ENCODE data around the gene AKIP1.
"Not testable (repeated sequence)": the region's sequence is repeated elsewhere in the genome, so short reads cannot be mapped to it uniquely, and the experiment has no call there.

AKIP1 gene, protein sequence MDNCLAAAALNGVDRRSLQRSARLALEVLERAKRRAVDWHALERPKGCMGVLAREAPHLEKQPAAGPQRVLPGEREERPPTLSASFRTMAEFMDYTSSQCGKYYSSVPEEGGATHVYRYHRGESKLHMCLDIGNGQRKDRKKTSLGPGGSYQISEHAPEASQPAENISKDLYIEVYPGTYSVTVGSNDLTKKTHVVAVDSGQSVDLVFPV

DNA sequence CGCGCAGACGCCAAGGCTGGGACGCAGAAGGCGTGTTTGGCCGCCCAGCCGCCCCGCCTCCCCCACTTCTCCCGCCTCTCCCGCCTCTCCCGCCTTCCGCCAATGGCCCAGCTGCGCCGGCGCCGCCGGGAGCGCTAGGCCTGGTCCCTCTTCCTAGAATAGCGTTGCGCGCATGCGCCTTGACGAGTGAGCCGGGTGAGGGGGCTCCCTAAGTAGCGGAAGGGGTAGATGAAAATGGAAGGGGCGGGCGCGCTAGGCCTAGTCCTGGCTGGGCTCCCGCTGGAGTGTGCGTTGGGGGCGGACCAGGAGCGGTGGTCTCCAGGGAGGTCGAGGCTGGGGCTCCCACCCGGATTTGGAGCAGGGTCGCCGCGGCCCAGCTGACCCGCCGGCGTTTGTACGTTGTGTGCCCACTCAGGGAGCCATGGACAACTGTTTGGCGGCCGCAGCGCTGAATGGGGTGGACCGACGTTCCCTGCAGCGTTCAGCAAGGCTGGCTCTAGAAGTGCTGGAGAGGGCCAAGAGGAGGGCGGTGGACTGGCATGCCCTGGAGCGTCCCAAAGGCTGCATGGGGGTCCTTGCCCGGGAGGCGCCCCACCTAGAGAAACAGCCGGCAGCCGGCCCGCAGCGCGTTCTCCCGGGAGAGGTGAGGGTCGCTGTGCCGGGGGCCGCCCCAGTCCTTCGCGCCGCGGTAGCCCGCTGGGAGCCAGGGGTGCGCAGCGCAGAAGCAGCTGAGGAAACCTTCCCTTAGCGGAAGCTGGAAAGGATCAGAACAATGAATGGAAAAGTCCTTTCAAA, at the start of gene AKIP1:
Gene AKIP1 (plus strand): TSS at position 161 of the 795 bp plus-strand sequence. CDS start 261 bp downstream, at position 422.
- peak; percentile 96 for DNase-seq

DNA sequence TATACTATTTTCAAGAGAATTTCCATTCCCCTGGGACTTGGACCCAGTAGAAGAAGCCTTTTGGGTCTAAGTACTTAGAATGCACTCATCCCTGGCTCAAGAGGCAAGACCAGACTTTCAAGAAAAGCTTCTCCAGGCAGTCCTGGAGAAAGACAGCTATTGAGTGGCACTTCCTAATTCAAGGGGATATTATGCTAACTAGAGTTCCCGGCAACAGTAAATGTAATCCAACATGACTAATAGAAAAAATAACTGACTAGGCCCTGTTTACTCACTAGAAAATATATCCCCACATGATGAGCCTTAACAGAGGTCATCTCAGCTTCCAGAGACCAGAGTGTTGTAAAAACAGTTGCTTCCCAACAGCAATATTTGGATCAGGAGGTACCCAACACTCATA, 47.2 kb upstream of the AKIP1 start:
- DNase-seq, result no peak

DNA sequence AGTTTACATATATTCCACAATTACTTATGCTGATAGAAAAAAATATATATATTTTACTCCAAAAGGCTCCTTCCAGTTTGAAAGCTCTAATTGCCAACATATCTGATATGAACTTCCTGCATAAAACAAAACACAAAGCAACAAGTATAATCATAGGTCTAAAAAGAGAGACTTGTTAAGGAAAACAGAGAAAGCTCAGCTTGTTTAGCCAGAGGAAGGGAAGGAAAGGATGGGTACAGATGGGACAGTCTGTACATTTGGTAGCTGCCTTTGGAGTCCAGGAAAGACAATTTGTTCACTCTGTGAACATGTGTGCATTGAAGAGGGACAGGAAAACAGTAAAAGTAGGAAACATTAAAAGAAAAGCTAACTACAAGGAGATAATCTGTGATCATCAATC, 45.7 kb upstream of the AKIP1 start:
- DNase-seq, result no peak

DNA sequence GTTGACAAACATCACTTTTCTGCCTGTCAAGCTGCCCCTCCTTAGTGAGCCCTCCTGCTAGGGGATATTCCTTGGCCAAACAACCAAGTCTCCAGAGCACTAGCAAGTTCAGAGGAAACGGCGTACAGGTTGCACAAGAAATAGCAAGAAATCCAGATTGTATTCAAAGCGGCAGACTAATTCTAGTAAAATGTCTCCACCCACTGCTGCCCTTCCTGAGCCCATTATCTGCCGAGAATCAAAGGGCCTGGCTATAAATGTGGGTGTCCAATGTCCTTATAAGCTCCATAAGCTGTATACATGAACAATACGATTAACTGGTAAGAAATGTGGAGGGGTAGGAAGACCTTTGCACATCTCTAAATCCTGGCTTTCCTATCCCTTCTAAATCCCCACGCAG, 44.0 kb upstream of the AKIP1 start:
- no peak for DNase-seq

DNA sequence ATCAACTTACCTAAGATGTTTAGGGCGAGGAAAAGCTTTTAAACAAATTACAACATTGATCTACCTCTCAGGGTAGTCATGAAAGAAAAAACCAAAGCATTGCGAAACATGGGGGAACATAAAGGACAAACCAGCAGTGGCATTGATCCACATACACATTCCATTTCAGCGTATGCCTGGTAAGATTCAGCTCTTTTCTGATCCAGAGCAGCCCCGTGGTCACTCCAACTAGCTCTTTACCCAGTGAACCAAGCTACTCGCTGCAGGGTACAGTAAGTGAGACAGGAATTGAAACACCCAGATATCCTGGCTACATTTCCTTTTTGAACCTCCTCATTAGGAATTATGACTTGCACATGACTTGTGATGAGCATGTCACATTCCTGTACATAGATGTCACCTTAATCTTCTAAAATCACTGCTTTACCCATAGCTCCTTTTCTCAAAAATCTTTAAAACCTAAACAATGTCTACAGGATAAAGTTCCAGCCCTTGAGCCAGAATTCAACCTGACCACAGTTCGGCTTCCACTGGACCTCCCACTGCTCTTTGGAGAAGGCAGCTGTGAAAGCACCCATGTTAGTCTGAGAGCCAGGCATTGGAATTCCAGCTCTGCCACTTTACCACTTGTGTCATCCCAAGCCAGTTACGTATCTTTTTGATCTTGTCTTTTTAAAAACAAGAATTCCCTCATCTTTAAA, 42.9 kb upstream of the AKIP1 start:
- DNase-seq, result no peak

DNA sequence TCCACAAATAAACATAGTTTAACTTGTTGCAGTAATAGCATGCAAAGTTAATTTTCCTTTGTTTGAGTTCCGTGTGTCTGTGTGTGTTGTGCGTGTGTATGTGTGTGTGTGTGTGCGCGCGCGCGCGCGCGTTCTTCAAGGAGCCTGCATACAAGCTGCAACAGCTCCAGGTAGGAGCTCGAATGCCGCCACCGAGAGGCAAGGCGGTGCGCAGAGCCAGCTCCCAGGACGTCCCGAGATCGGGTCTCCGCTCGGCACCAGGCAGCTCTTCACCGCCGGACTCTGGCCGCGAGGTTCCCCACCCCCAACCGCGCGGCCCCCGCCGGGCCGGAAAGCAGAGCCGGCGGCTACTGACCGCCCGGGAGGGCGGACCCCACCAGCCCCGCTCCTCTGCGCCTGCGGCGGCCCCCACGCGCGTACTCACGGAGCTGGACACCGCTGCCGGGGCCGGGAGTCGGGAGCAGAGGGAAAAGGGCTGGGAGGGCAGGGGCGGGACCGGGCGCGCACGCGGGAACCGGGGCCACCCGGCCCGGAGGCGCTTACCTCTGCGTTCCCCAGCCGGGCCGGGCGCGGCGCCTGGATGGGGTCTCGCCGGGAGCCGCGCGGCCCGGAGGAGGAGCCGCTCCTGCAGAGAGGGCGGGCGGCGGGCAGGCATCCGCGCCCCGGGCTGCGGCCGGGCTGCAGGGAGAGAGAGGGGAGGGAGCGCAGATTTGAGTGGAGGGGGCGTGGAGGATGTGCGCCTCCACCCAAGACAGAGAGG, 40.4 kb upstream of the AKIP1 start:
- DNase-seq, result peak; percentile 52

DNA sequence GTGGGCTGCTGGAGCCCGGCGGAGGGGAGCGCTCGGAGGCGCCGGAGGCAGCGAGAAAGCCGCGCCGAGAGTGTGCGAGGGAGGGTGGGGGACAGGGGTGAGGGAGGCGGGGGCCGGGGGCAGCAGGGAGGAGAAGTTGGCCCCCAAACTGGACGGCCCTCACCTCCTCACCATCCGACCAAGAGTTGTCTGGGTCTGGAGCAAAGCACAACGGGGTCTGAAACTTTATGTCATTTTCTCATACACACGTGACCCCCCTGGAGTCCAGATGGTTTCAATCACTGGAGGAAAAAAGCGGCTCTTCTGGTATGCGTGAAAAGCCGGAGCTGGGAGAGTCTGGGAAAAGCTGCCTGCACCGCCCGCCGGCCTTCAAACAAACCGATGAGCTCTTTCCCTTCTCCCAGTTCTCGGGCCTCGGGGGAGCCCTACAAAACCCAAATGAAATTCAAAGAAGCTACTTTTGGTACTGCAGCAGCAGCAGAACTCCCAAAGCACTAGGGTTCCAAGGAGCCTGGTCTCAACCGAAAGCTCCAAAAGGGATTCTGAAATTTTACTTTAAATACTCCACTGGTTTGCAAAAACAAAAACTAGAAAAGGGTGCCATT, 39.7 kb upstream of the AKIP1 start:
- DNase-seq, result peak; percentile 70

DNA sequence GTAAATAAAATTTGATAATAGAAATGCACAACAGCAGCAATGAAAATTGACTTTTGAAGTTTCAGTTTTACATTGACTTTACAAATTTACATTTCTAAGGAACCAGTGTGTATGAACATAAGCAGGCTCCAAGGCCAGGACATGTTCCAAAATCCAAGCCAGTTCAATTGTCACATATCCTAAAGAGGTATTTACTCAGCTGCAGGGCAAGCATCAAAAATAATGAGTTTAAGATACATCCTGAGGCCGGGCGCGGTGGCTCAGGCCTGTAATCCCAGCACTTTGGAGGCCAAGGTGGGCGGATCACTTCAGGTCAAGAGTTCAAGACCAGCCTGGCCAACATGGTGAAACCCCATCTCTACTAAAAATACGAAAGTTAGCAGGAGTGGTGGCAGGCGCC, 39.0 kb upstream of the AKIP1 start:
- DNase-seq, result no peak

DNA sequence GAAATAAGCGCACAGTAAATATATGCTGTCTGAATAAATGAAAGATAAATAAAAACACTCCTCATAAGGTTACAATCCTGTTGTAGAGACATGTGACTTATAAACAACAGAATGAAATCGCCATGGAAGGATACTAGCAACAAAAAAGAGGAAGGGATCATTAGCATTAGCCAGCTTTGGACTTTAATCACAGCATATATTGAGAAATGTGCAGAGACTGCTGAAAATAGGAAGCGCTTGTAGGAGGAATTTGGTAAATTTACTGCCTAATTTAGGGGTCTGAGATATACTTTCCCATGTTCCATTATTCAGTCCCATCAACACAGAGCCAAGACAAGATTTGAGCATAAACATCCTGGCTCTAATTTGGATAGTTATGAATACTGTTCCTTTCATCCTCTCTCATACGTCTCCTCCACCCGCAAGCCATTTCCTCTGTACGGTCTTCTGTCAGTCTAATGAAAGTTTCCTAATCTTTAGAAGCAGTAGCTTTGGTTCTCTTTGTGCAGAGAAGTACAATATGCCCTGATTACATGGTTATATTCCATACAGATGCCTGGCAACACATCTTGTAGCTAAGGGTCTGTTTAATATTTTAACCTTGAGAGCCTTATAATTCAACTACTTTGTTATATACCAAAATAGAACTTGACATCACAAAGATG, 37.1 kb upstream of the AKIP1 start:
- DNase-seq, result no peak

DNA sequence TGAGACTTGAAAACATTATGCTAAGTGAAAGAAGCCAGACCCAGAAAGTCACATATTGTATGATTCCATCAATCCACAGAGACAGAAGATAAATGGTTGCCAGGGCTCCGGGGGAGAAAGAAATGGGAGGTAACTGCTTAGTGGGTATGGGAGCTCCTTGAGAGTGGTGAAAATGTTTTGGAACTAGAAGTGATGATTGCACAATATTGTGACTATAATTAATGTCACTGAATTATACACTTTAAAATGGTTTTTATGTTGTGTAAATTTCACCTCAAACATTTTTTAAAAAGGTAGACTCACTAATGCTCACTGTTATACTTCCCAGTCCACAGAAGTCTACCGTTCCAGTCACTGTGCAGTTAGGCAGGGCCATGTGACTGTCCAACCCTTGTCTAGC, 32.2 kb upstream of the AKIP1 start:
- DNase-seq, result no peak

DNA sequence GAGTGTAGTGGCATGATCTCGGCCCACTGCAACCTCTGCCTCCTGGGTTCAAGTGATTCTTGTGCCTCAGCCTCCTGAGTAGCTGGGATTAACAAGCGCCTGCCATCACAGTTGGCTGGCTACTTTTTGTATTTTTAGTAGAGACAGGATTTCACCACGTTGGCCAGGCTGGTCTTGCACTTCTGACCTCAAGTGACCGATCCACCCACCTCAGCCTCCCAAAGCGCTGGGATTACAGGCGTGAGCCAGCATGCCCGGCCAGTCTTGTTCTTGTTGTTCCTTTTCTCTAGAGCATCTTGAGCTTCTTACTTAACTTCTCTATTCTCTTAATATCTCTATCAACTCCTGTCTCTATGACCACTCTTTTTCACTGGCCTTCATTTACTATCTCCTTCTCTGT, 29.4 kb upstream of the AKIP1 start:
- DNase-seq, result not testable (repeated sequence)

DNA sequence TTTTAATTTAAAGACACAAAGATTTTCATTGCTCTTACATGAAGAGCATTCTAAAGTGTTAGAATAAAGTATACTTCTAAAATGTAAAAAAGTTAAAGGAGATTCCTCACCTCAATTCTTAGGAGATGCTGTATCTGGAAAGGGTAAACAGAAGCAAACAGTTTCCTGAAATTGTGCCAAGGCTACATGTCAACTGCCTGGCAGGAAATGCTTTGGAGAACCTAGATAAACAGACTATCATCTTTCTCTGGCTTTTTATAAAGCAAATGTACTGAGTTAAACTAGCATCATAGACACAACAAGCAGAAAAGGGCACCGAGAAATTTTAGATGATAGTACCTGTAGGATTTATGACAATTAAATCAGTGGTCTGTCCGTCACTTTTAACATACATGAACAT, 24.7 kb upstream of the AKIP1 start:
- no peak for DNase-seq

DNA sequence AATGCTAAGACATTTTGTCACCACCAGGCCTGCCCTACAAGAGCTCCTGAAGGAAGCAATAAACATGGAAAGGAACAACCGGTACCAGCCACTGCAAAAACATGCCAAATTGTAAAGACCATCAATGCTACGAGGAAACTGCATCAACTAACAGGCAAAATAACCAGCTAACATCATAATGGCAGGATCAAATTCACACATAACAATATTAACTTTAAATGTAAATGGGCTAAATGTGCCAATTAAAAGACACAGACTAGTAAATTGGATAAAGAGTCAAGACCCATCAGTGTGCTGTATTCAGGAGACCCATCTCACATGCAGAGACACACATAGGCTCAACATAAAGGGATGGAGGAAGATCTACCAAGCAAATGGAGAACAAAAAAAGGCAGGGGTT, 19.8 kb upstream of the AKIP1 start:
- DNase-seq, result not testable (repeated sequence)

DNA sequence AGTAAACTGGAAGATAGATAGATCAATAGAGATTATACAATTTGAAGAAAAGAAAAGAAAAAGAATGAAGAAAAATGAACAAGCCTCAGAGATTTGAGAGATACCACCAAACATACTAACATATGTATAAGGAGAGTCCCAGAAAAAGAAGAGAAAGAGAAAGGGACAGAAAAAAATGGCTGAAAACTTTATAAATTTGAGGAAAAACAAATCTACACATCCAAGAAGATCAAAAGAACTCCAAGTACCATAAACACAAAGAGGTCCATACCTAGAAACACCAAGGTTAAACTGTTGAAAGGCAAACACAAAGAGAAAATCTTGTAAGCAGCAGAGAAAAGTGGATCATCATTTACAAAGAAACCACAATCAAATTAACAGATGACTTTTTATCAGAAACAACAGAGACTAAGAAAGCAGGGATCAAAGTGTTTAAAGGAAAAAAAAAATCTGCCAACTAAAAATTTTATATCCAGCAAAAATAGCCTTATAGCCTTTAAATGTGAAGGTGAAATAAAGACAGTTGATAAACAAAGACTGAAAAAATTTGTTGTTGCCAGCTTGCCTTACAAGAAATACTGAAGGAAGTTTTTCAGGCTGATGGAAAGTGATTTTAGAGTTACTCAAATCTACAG, 11.8 kb upstream of the AKIP1 start:
- no peak for DNase-seq

DNA sequence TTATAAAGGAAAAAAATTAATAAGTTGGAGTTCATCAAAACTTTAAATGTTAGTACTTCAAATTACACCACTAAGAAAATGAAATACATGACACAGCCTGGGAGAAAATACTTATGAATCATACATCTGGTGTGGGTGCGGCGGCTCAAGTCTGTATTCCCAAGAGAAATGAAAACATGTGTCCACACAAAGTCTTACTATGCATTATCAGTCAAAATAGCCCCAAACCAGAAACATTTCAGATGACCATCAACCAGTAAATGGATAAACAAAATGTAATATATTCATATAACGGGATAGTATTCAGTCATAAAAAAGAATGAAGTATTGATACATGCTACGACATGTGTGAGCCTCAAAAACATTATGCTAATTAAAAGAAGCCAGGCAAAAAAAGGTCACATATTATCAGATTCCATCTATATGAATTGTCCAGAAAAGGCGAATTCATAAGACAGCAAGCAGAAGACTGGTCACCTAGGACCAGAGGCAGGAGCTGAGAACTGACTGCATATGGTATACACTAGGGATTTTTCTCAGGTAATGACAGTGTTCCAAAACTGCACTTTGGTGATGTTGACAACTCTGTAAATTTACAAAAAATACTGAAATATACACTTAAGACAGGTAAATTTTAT, 5.3 kb upstream of the AKIP1 start:
- DNase-seq, result no peak

DNA sequence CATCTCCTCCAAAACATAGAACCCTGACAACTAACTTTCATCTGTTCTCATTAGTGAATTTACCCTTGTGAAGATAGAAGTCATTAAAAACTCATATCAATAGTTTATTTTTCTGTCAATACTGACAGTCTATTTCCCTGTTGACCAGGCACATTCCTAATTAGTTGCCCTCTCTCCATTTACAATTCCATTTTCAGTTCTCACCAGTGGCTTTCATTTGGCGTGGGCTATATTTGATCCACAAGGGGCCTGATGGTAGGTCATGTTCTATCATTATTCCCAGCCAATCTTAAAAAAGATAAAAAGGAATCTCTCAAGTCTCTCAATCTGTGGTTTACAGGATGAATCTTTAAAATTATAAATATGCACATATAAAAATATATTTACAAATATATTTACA, 3.9 kb upstream of the AKIP1 start:
- DNase-seq, result no peak

DNA sequence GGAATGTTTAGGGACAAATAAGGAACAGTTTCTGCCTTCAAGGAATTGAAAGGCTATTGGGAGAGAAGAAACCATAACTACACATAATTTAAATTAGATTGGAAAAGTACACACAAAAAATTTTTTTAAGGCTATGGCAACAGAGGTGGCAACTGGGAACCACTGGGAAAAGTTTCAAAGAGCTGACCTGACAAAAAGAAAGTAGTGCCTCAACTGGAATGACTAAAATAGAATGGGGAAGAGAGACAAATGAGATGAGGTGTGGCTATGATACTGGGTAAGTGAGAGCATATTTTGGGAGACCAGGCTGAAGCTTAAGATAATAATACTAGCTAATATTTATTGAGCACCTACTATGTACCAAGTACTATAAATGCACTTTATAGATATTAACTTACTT, 2.9 kb upstream of the AKIP1 start:
- no peak for DNase-seq

DNA sequence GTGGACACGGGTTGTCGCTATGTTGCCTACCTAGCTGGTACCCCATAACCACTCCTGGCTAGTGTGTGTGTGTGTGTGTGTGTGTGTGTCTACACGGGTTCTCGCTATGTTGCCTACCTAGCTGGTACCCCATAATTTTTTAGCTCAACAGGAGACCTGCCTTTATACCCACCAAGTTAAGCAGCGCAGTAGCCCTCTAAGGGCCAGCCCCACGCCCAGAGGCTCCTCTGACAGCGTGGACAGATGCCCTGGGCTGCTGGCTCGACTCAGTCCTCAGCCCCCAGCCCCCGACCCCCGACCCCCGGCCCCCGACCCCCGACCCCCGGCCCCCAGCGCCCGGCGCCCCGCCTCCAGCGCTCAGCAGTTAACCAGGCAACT, 351 bp upstream of the AKIP1 start:
- no peak for DNase-seq

DNA sequence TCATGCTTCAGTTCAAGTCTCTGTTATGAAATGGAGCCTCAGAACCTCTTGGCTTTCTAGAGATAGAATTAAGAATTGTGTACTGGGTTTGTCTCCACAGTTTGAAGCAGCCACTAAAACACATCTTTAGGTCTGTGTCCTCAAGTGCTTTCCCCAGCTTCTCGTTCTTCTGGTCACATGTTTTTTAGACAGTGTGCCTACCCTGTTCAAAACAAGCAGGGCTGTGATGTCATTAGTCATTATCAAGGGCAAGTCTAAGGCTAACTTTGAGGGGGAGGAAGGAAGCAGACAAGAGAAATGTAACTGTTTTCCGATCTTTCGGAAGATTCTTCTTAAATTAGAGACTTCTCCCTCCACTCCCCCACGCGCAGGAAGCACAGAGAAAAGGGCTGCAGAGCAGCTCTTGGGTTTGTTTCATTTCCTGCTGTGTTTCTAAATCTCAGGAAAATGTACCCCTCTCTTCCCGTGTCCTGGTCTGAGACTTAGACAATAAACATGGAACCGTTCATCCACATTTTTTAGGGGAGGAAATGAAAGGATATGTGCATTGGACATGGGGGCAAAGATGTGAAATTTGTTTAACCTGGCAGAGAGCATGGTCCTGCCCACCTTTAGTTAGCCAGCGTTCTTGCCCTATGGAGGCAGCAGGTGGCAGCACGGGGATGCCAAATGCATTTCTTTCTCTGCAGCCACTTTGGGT, 3.1 kb downstream of the AKIP1 start:
- DNase-seq, result peak; percentile 31

DNA sequence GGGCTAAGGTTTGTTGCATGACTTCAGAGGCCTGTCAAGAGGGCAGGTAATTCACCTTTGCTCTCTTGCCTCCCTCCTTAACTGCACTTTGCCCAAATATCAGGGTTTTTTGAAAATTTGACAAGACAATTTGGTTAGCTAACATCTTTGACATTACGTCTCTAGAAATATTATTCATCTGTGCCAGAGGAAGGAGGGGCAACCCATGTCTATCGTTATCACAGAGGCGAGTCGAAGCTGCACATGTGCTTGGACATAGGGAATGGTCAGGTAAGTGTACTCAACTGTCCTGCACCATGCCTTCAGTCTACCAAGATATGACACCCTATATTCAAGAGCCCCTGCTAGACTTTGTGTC, 3.7 kb downstream of the AKIP1 start:
- DNase-seq, result no peak
